Measurements from ENCODE around the gene GLB1L. TPM values are rescaled to one million over a fixed set of nuclear protein-coding genes. Genes with fewer than 3 reads are reported as not detected.
A peak's percentile ranks its signal among the peaks of the same experiment; 100 is the strongest.

Gene GLB1L
- polyA plus RNA-seq, 1 of the 3 experiments (the other 2 are of a cell fraction): 11.7 TPM

DNA sequence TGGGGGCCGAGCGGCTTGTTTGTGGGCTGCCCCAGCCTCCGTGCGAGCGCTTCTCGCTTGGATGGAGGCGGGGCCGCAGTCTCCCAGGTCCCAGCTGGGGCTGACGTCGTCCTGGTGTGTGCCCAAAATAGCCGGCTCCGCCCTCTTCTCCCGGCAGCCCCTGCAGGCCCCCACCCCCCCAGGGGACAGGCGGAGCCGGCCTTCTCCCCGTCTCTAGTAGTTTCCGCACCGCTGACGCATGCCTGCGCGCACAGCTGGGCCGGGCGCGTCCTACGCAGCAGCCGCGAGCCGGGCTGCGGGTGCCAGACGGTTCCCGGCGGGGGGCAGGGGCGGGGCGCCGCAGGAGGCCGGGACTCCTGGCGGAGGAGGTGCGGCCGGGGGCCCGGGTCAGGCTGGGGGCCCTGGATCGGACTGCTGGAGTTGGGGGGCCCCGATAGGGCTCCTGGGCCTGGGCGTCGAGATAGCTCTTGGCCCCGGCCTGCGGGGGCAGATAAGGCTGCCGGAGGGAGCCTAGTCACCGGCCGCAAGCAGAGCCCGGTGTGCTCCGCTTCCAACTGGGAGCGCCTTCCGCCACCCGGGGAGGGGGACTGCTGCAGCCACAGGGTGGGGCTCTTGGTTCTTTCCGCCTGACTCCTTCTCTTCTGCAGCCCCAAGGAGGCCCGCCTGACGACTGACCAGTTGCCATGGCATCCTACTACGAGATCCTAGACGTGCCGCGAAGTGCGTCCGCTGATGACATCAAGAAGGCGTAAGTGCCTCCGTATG lies 34.1 kb upstream of the GLB1L start, which contains the start of gene DNAJB2:
DNAJB2 (plus strand) TSS at position 216 of the 765 bp plus-strand sequence; CDS start at position 684, 468 bp downstream.
- ChIA-PET POLR2A (interaction anchor here (0.7 to 1.7 kb wide), 8 partner anchors 9 to 109 kb away, joined by 3 to 6 read pairs (median 5); partner anchors contain the start of genes ABCB6 and CNPPD1), CTCF (interaction anchor here (0.8 to 15.4 kb wide), 12 partner anchors 11 to 299 kb away, joined by 3 to 312 read pairs (median 6); partner anchors contain the start of gene ABCB6)
- 2% methylated on average over 24 of the region's 65 CpGs for WGBS (ENCODE audit: low lambda C conversion rate)
- Histone ChIP-seq H3K9ac (peak within 1 kb of the TSS; percentile 87), H3K27ac (ENCODE audit: low read depth in 2 of 2, low read length in 1 of 2) (peak within 1 kb of the TSS; percentile 88 to 91), H3K4me1 (ENCODE audit: control insufficient read depth in 1 of 2, insufficient read depth in 2 of 2, low read depth in 1 of 2, low read length in 1 of 2) (peaks cover 22 to 24% of the 10 kb centered on the region in 2 experiments), H3K4me2 (peak within 1 kb of the TSS; percentile 95), H2AFZ (ENCODE audit: low read depth) (peak within 1 kb of the TSS; percentile 80), H3K27me3 (ENCODE audit: insufficient read depth) (no peaks in the 10 kb centered on the region), H3K79me2 (ENCODE audit: insufficient read depth) (peaks cover 9% of the 10 kb centered on the region; the same call in 1 of the 2 replicates), H3K4me3 (ENCODE audit: low read depth in 2 of 2, low read length in 1 of 2) (peak within 1 kb of the TSS; percentile 69 to 82), H3F3A (replicated peaks; ENCODE audit: insufficient read depth) (peaks cover 18% of the 10 kb centered on the region), H3K36me3 (replicated peaks in 1 of 2; ENCODE audit: control insufficient read depth in 1 of 2, insufficient read depth in 2 of 2, low read length in 1 of 2) (peaks cover 14 to 29% of the 10 kb centered on the region in 2 experiments), H4K20me1 (ENCODE audit: insufficient read depth) (no peaks in the 10 kb centered on the region), H3K9me2 (no peaks in the 10 kb centered on the region), H3K9me3 (no peaks in the 10 kb centered on the region)
- TF ChIP-seq MEF2A (IDR thresholded peaks at IDR 0.05; ENCODE audit: borderline replicate concordance, low read depth) (peak; percentile 99), ELF1 (IDR thresholded peaks at IDR 0.05) (peak; percentile 57; the same call in 1 of the 2 replicates), JUND (IDR thresholded peaks at IDR 0.05) (0 out of 2 replicates have a peak, but pooled peaks have one; percentile 53), ZBTB33 (IDR thresholded peaks at IDR 0.05; ENCODE audit: borderline replicate concordance, low read depth) (no peak), CHD2 (IDR thresholded peaks at IDR 0.05; ENCODE audit: low read length, partially characterized antibody) (peak; percentile 46), PBX3 (IDR thresholded peaks at IDR 0.05) (no peak; the same call in 1 of the 2 replicates), FOXM1 (IDR thresholded peaks at IDR 0.05; ENCODE audit: low read depth) (peak; percentile 64; the same call in 1 of the 2 replicates), SIN3A (IDR thresholded peaks at IDR 0.05; ENCODE audit: borderline replicate concordance, low read depth, low read length) (peak; percentile 91; the same call in 1 of the 2 replicates), GABPA (IDR thresholded peaks at IDR 0.05; ENCODE audit: low read depth) (0 out of 2 replicates have a peak, but pooled peaks have one; percentile 18), POLR2AphosphoS5 (IDR thresholded peaks at IDR 0.05; ENCODE audit: low read depth, low read length) (peak; percentile 73; the same call in 1 of the 2 replicates), TAF1 (IDR thresholded peaks at IDR 0.05; ENCODE audit: borderline replicate concordance, low read depth, low read length) (peak; percentile 71), FOSL2 (IDR thresholded peaks at IDR 0.05; ENCODE audit: borderline replicate concordance, low read depth) (peak; percentile 1; the same call in 1 of the 2 replicates), USF1 (IDR thresholded peaks at IDR 0.05; ENCODE audit: borderline replicate concordance, low read depth) (no peak), TCF12 (IDR thresholded peaks at IDR 0.05) (peak; percentile 77), NRF1 (IDR thresholded peaks at IDR 0.05; ENCODE audit: low read depth, low read length) (peak; percentile 75), RFX5 (IDR thresholded peaks at IDR 0.05; ENCODE audit: low read length) (no peak; the same call in 1 of the 2 replicates), YY1 (IDR thresholded peaks at IDR 0.05; ENCODE audit: low read depth) (peak; percentile 52; the same call in 1 of the 2 replicates), EP300 (IDR thresholded peaks at IDR 0.05; ENCODE audit: borderline replicate concordance in 1 of 2, low read depth in 1 of 2, low read length in 1 of 2) (peak; percentile 57 to 64; a peak in 3 of 4 replicates), MXI1 (IDR thresholded peaks at IDR 0.05; ENCODE audit: low read depth, low read length) (peak; percentile 93), NFIC (IDR thresholded peaks at IDR 0.05; ENCODE audit: borderline replicate concordance) (peak; percentile 42)
- TF ChIP-seq, protein P1, sequence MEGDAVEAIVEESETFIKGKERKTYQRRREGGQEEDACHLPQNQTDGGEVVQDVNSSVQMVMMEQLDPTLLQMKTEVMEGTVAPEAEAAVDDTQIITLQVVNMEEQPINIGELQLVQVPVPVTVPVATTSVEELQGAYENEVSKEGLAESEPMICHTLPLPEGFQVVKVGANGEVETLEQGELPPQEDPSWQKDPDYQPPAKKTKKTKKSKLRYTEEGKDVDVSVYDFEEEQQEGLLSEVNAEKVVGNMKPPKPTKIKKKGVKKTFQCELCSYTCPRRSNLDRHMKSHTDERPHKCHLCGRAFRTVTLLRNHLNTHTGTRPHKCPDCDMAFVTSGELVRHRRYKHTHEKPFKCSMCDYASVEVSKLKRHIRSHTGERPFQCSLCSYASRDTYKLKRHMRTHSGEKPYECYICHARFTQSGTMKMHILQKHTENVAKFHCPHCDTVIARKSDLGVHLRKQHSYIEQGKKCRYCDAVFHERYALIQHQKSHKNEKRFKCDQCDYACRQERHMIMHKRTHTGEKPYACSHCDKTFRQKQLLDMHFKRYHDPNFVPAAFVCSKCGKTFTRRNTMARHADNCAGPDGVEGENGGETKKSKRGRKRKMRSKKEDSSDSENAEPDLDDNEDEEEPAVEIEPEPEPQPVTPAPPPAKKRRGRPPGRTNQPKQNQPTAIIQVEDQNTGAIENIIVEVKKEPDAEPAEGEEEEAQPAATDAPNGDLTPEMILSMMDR (IDR thresholded peaks at IDR 0.05): peak; percentile 31; the same call in 1 of the 2 replicates
- TF ChIP-seq, protein P2, sequence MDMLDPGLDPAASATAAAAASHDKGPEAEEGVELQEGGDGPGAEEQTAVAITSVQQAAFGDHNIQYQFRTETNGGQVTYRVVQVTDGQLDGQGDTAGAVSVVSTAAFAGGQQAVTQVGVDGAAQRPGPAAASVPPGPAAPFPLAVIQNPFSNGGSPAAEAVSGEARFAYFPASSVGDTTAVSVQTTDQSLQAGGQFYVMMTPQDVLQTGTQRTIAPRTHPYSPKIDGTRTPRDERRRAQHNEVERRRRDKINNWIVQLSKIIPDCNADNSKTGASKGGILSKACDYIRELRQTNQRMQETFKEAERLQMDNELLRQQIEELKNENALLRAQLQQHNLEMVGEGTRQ (IDR thresholded peaks at IDR 0.05; ENCODE audit: borderline replicate concordance, low read depth, low read length): no peak
- TF ChIP-seq, protein P3, sequence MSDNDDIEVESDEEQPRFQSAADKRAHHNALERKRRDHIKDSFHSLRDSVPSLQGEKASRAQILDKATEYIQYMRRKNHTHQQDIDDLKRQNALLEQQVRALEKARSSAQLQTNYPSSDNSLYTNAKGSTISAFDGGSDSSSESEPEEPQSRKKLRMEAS (IDR thresholded peaks at IDR 0.05; ENCODE audit: low read depth): peak; percentile 93
- peak; percentile 99 for DNase-seq
